PC-3 (cell line): ENCODE results near the gene SEC22A. TPM values are rescaled to one million over a fixed set of nuclear protein-coding genes. Genes with fewer than 3 reads are reported as not detected.

Source experiments
- ATAC-seq: fragments of 200-7000 bp; cut with Tn5 transposase; 2 replicates; pipeline ENCODE4 v1.9.1; 2020; ENCODE audit warnings: mild to moderate bottlenecking, moderate library complexity
- BruUV-seq: library from RNA; stranded (reverse); fragments of 400-500 nt; replicated peaks from 2 replicates; lab custom pipeline; 2021; lab: Mats Ljungman, UMichigan
- CTCF ChIA-PET: fragments of 300-600 bp; sonication (Branson Sonifier 250); formaldehyde crosslinking; loops from one replicate; lab custom pipeline; 2022; ENCODE audit warnings: antibody characterized with exemption; lab: Charles Lee
- POLR2A ChIA-PET: fragments of 300-600 bp; sonication (Branson Sonifier 250); formaldehyde crosslinking; loops from one replicate; lab custom pipeline; 2022; ENCODE audit warnings: antibody characterized with exemption; ENCODE audit not compliant: unreplicated experiment; lab: Charles Lee
- DNase-seq: peaks from one replicate; pipeline ENCODE4 v3.0.0-alpha.2; 2015
- H2AFZ ChIP-seq: fragments of 300-600 bp; sonication (generic); 2 replicates; pipeline ENCODE4 v1.6.0; 2016; ENCODE audit warnings: antibody characterized with exemption, low read length
- H3F3A ChIP-seq: fragments of 300-600 bp; sonication (generic); one replicate; pipeline ENCODE4 v1.6.0; 2017; ENCODE audit warnings: antibody characterized with exemption, low read length, control low read depth, mild to moderate bottlenecking; ENCODE audit not compliant: unreplicated experiment
- H3K27ac ChIP-seq: fragments of 300-600 bp; sonication (generic); 2 replicates; pipeline ENCODE4 v1.5.1; 2016; ENCODE audit warnings: mild to moderate bottlenecking, low read length
- H3K27me3 ChIP-seq: fragments of 300-600 bp; sonication (generic); 2 replicates; pipeline ENCODE4 v1.6.1; 2016; ENCODE audit warnings: low read length, mixed read lengths
- H3K36me3 ChIP-seq: fragments of 300-600 bp; sonication (generic); 2 replicates; pipeline ENCODE4 v1.6.1; 2016; ENCODE audit warnings: low read depth, mixed run types, low read length, mixed read lengths
- H3K4me1 ChIP-seq: fragments of 300-600 bp; sonication (generic); 2 replicates; pipeline ENCODE4 v1.5.1; 2016; ENCODE audit warnings: low read length; ENCODE audit not compliant: insufficient read depth
- H3K4me2 ChIP-seq: fragments of 300-600 bp; sonication (generic); 2 replicates; pipeline ENCODE4 v1.6.0; 2016; ENCODE audit warnings: low read length
- H3K4me3 ChIP-seq: fragments of 300-600 bp; sonication (generic); 2 replicates; pipeline ENCODE4 v1.5.1; 2016; ENCODE audit warnings: mild to moderate bottlenecking, low read length, mixed read lengths
- H3K79me2 ChIP-seq: fragments of 300-600 bp; sonication (generic); 2 replicates; pipeline ENCODE4 v1.6.1; 2017; ENCODE audit warnings: low read length, mixed read lengths
- H3K9ac ChIP-seq: fragments of 300-600 bp; sonication (generic); 2 replicates; pipeline ENCODE4 v1.6.0; 2016; ENCODE audit warnings: mild to moderate bottlenecking, low read length
- H3K9me2 ChIP-seq: fragments of 300-600 bp; sonication (generic); replicated peaks from 2 replicates; pipeline ENCODE4 v1.6.1; 2016; ENCODE audit warnings: mixed run types, low read length, mixed read lengths
- H3K9me3 ChIP-seq: fragments of 300-600 bp; sonication (generic); 2 replicates; pipeline ENCODE4 v1.6.1; 2016; ENCODE audit warnings: low read length, mixed read lengths
- H4K20me1 ChIP-seq: fragments of 300-600 bp; sonication (generic); 2 replicates; pipeline ENCODE4 v1.6.1; 2016; ENCODE audit warnings: low read length, mixed read lengths
- EZH2 ChIP-seq: fragments of 300-600 bp; sonication (generic); IDR thresholded peaks from one replicate; pipeline ENCODE4 v1.6.1; 2017; ENCODE audit warnings: antibody characterized with exemption, mild to moderate bottlenecking, low read length; ENCODE audit not compliant: unreplicated experiment
- EZH2phosphoT487 ChIP-seq: fragments of 300-600 bp; sonication (generic); IDR thresholded peaks from 2 replicates; pipeline ENCODE4 v1.6.1; 2018; ENCODE audit warnings: mild to moderate bottlenecking, antibody characterized with exemption, low read length, borderline replicate concordance
- intact Hi-C: fragments of 100-400 bp; cut with micrococcal nuclease; formaldehyde crosslinking; loops from 2 replicates; pipeline ENCODE4 v1.9.0; 2023
- total RNA-seq: library from RNA; depleted of rRNA; stranded (reverse); fragments of >200 nt; gene quantifications from 2 replicates; pipeline ENCODE4 v1.2.3, GENCODE V29; 2014
- TF ChIP-seq, protein P1 (sequence below): fragments of 300-600 bp; sonication (generic); conservative IDR thresholded peaks from 2 replicates; pipeline ENCODE4 v1.5.1; 2017; ENCODE audit warnings: antibody characterized with exemption, low read depth, mild to moderate bottlenecking, low read length

Gene SEC22A
- total RNA-seq, 1 experiment from 2014 or later: 37.9 TPM

DNA sequence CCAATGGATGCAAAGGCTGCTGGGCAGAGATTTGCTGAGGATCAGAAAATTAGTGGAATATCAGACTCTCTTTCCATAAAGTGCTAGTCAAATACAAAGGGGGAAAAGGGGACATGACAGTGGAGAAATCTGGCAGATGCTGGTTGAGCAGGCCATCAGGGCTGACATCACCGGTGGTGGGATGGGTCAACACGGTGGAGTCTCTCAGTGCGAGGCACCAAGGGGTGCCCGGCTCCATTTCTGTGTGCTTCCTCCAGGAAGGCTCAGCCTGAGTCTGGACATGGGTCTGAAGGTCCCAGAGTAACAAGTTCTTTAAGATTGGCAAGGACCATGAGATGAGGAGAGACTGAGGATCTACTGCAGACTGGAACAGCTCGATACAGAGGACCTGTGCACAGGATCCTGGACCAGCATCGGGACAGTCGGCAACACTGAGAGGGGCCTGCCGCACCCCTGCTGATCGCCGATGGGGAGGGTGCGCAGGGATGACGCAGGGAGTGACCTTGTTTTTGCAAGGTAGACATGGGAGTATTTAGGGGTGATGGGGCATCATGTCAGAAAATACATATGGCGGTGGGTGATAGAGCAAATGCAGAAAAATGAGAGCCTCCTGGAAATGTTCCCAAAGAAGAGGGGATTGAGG lies 92.7 kb downstream of the SEC22A start:
- H3K27me3 ChIP-seq: peaks cover 58% of the 10 kb centered on the region
- ChIA-PET CTCF (no interaction called here), POLR2A (no interaction called here)
- H3K36me3 ChIP-seq: no peaks in the 10 kb centered on the region
- H3K9me3 ChIP-seq: no peaks in the 10 kb centered on the region
- intact Hi-C loops: no loop called here
- TF ChIP-seq, protein P1, sequence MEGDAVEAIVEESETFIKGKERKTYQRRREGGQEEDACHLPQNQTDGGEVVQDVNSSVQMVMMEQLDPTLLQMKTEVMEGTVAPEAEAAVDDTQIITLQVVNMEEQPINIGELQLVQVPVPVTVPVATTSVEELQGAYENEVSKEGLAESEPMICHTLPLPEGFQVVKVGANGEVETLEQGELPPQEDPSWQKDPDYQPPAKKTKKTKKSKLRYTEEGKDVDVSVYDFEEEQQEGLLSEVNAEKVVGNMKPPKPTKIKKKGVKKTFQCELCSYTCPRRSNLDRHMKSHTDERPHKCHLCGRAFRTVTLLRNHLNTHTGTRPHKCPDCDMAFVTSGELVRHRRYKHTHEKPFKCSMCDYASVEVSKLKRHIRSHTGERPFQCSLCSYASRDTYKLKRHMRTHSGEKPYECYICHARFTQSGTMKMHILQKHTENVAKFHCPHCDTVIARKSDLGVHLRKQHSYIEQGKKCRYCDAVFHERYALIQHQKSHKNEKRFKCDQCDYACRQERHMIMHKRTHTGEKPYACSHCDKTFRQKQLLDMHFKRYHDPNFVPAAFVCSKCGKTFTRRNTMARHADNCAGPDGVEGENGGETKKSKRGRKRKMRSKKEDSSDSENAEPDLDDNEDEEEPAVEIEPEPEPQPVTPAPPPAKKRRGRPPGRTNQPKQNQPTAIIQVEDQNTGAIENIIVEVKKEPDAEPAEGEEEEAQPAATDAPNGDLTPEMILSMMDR: no peak
- TF ChIP-seq EZH2phosphoT487 (no peak), EZH2 (no peak)
- H3K9me2 ChIP-seq: no peaks in the 10 kb centered on the region
- DNase-seq (no peak), ATAC-seq (no peak)
- H4K20me1 ChIP-seq: no peaks in the 10 kb centered on the region
- H3K27ac ChIP-seq: no peak overlapping the region
- no peaks in the 10 kb centered on the region for H3K79me2 ChIP-seq
- H3K4me2 ChIP-seq: no peak overlapping the region
- no TSS peak for BruUV-seq
- H3K4me3 ChIP-seq: no peak overlapping the region
- no peaks in the 10 kb centered on the region for H3F3A ChIP-seq
- no peak overlapping the region for H3K9ac ChIP-seq
- 0 out of 2 replicates have a peak, but pooled peaks cover 6% of the 10 kb centered on the region for H3K4me1 ChIP-seq
- H2AFZ ChIP-seq: no peak overlapping the region

DNA sequence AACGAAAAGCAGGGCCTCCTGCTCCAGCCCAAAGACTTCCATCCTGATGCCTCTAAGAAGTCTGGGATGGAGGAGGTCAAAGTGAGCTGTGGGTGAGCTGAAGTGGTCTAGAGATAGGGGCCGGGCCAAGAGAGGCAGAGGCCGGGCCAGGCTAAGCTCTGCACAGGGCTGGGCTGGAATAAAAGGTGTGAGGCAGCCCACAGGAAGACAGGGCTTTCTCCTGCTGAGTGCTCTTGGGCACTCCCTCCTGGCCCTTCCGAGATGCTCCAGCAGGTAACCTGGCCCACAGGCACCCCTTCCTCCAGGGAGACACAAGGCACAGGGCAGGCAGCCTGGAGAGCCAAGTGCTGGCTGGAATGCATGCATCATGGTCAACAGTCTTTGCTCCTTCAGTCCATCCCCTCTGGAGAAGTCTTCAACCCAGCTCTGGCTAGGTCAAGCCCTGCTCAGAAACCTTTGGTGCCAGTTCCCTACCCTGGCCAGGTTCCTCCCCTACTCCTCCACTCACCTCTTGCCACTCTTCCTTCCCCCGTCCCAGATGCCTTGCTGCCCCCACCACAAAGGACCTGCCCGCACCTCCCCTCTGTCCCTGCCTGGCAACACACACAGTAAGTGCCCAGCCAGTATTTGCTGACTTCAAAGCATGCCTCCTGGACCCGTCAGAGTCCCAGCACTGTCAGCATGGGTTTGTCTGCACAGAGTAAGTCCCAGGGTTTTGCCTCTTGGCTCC lies 93.6 kb downstream of the SEC22A start:
- Histone ChIP-seq H3K4me3 (no peak overlapping the region), H2AFZ (no peak overlapping the region), H3K79me2 (no peaks in the 10 kb centered on the region), H3K27ac (no peak overlapping the region), H3K27me3 (peaks cover 52% of the 10 kb centered on the region), H3K9me3 (no peaks in the 10 kb centered on the region), H3K4me1 (0 out of 2 replicates have a peak, but pooled peaks cover 6% of the 10 kb centered on the region), H3K36me3 (no peaks in the 10 kb centered on the region), H3K9me2 (no peaks in the 10 kb centered on the region), H3K4me2 (no peak overlapping the region), H3K9ac (no peak overlapping the region), H3F3A (no peaks in the 10 kb centered on the region), H4K20me1 (no peaks in the 10 kb centered on the region)
- no peak for DNase-seq
- no TSS peak for BruUV-seq
- TF ChIP-seq, protein P1: no peak
- no peak for TF ChIP-seq EZH2
- no peak for TF ChIP-seq EZH2phosphoT487
- ChIA-PET CTCF (no interaction called here), POLR2A (no interaction called here)
- no peak; the same call in 1 of the 2 replicates for ATAC-seq
- intact Hi-C loops: no loop called here

DNA sequence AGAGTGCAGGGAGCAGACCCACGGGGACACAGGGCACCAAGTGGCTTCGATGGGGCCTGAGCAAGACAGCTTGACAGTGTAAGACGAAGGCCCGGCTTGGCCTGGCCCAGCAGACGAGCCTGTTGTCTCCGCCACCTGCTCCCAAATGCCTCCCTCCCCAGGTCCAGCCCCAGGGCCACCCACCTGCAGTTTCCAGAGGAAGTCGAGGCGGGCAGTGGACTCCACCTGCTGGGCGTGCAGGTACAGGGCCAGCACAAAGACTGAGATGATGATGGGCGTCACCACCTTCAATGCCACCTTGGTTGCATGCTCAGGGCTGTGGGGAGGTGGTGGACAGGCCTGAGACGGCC lies 94.1 kb downstream of the SEC22A start:
- Histone ChIP-seq H3K4me1 (0 out of 2 replicates have a peak, but pooled peaks cover 6% of the 10 kb centered on the region), H3K79me2 (no peaks in the 10 kb centered on the region), H3K27me3 (peaks cover 47% of the 10 kb centered on the region), H4K20me1 (no peaks in the 10 kb centered on the region), H3K4me3 (no peak overlapping the region), H3K9me3 (no peaks in the 10 kb centered on the region), H3K9ac (no peak overlapping the region), H3K36me3 (no peaks in the 10 kb centered on the region), H3F3A (no peaks in the 10 kb centered on the region), H3K9me2 (no peaks in the 10 kb centered on the region), H2AFZ (no peak overlapping the region), H3K27ac (no peak overlapping the region), H3K4me2 (no peak overlapping the region)
- DNase-seq (no peak), ATAC-seq (no peak)
- POLR2A ChIA-PET: no interaction called here
- TF ChIP-seq EZH2: no peak
- TF ChIP-seq, protein P1: peak; percentile 20; the same call in 1 of the 2 replicates
- CTCF ChIA-PET: no interaction called here
- intact Hi-C loops: no loop called here
- BruUV-seq: no TSS peak
